WERI-Rb-1 (cell line): Measurements from ENCODE around the gene LRR1.

Experiments used
- DNase-seq: peaks from one replicate; pipeline ENCODE4 v3.0.0-alpha.2; 2020
- H3K27ac ChIP-seq: fragments of 250-450 bp; sonication (Bioruptor Pico); 2 replicates; pipeline ENCODE4 v1.5.1; 2020; ENCODE audit warnings: mild to moderate bottlenecking, moderate library complexity
- H3K27me3 ChIP-seq: fragments of 250-450 bp; sonication (Bioruptor Pico); 2 replicates; pipeline ENCODE4 v1.5.1; 2021; ENCODE audit warnings: mild to moderate bottlenecking, low read depth, moderate library complexity; ENCODE audit not compliant: insufficient read depth, severe bottlenecking
- H3K36me3 ChIP-seq: fragments of 250-450 bp; sonication (Bioruptor Pico); 2 replicates; pipeline ENCODE4 v1.5.1; 2020; ENCODE audit warnings: mild to moderate bottlenecking, moderate library complexity
- H3K4me3 ChIP-seq: 2 replicates; pipeline ENCODE4 v1.5.1; 2011; ENCODE audit warnings: low read depth, mild to moderate bottlenecking, control low read depth, low read length
- H3K9me3 ChIP-seq: fragments of 250-450 bp; sonication (Bioruptor Pico); 2 replicates; pipeline ENCODE4 v1.5.1; 2021; ENCODE audit warnings: mild to moderate bottlenecking, moderate library complexity; ENCODE audit not compliant: severe bottlenecking
- CTCF ChIP-seq: IDR thresholded peaks from 2 replicates; pipeline ENCODE4 v1.5.1; 2011; ENCODE audit warnings: low read depth, mild to moderate bottlenecking, control low read depth, inconsistent platforms, low read length

Gene LRR1

GRCh38 chr14:49578141-49578540 is 20.6 kb upstream of the LRR1 start:
- no peak for DNase-seq
- TF ChIP-seq CTCF, result no peak
- no peaks in the 10 kb centered on the region for H3K9me3 ChIP-seq
- peaks cover 31% of the 10 kb centered on the region for H3K36me3 ChIP-seq
- no peaks in the 10 kb centered on the region for H3K27me3 ChIP-seq
- H3K4me3 ChIP-seq, result no peak overlapping the region
- H3K27ac ChIP-seq, result no peak overlapping the region

GRCh38 chr14:49579841-49580240 is 18.9 kb upstream of the LRR1 start:
- TF ChIP-seq CTCF, result no peak
- H3K4me3 ChIP-seq, result no peak overlapping the region
- H3K9me3 ChIP-seq, result no peaks in the 10 kb centered on the region
- no peak for DNase-seq
- peaks cover 48% of the 10 kb centered on the region for H3K36me3 ChIP-seq
- no peaks in the 10 kb centered on the region for H3K27me3 ChIP-seq
- no peak overlapping the region for H3K27ac ChIP-seq

- no peaks in the 10 kb centered on the region for H3K9me3 ChIP-seq
- no peak overlapping the region for H3K4me3 ChIP-seq
- H3K27me3 ChIP-seq, result no peaks in the 10 kb centered on the region
- no peak overlapping the region for H3K27ac ChIP-seq
- no peak for DNase-seq
- H3K36me3 ChIP-seq, result peaks cover 50% of the 10 kb centered on the region
- no peak for TF ChIP-seq CTCF
Observed at GRCh38 chr14:49581209-49582112, 17.3 kb upstream of the LRR1 start.

- no peak overlapping the region for H3K27ac ChIP-seq
- TF ChIP-seq CTCF, result no peak
- DNase-seq, result no peak
- H3K9me3 ChIP-seq, result no peaks in the 10 kb centered on the region
- H3K27me3 ChIP-seq, result no peaks in the 10 kb centered on the region
- H3K36me3 ChIP-seq, result peaks cover 41% of the 10 kb centered on the region
- no peak overlapping the region for H3K4me3 ChIP-seq
Observed at GRCh38 chr14:49582113-49582977, 16.4 kb upstream of the LRR1 start.

GRCh38 chr14:49583629-49584028 is 15.1 kb upstream of the LRR1 start:
- Histone ChIP-seq H3K36me3 (peaks cover 39% of the 10 kb centered on the region), H3K27ac (no peak overlapping the region), H3K9me3 (no peaks in the 10 kb centered on the region), H3K27me3 (no peaks in the 10 kb centered on the region), H3K4me3 (no peak overlapping the region)
- no peak for TF ChIP-seq CTCF
- DNase-seq, result no peak
